Ishikawa (cell line): Measurements from ENCODE around the gene GATC.

Experiments used
- CEBPB ChIP-seq: IDR thresholded peaks from 2 replicates; pipeline ENCODE4 v1.6.1; 2012
- CREB1 ChIP-seq: IDR thresholded peaks from 2 replicates; pipeline ENCODE4 v1.6.1; 2012; ENCODE audit warnings: low read depth
- EGR1 ChIP-seq: IDR thresholded peaks from 2 replicates; pipeline ENCODE4 v1.6.1; 2012
- EP300 ChIP-seq: IDR thresholded peaks from 2 replicates; pipeline ENCODE4 v1.6.1; 2012; ENCODE audit warnings: borderline replicate concordance
- FOXM1 ChIP-seq: IDR thresholded peaks from 2 replicates; pipeline ENCODE4 v1.6.1; 2012; ENCODE audit warnings: low read depth, borderline replicate concordance
- NFIC ChIP-seq: IDR thresholded peaks from 2 replicates; pipeline ENCODE4 v1.6.1; 2012
- RAD21 ChIP-seq: IDR thresholded peaks from 2 replicates; pipeline ENCODE4 v1.6.1; 2012; ENCODE audit warnings: low read depth
- TAF1 ChIP-seq: IDR thresholded peaks from 2 replicates; pipeline ENCODE4 v1.6.1; 2012; ENCODE audit warnings: low read depth, mild to moderate bottlenecking
- TCF12 ChIP-seq: IDR thresholded peaks from 2 replicates; pipeline ENCODE4 v1.6.1; 2012; ENCODE audit warnings: low read depth
- TEAD4 ChIP-seq: IDR thresholded peaks from 2 replicates; pipeline ENCODE4 v1.6.1; 2012
- YY1 ChIP-seq: IDR thresholded peaks from 2 replicates; pipeline ENCODE4 v1.6.1; 2012; ENCODE audit warnings: low read depth
- ZBTB7A ChIP-seq: IDR thresholded peaks from 2 replicates; pipeline ENCODE4 v1.6.1; 2012; ENCODE audit warnings: low read depth
- TF ChIP-seq, protein P1 (sequence below): IDR thresholded peaks from 2 replicates; pipeline ENCODE4 v1.6.1; 2012
- TF ChIP-seq, protein P2 (sequence below): IDR thresholded peaks from 2 replicates; pipeline ENCODE4 v1.6.1; 2012
- TF ChIP-seq, protein P3 (sequence below): IDR thresholded peaks from 2 replicates; pipeline ENCODE4 v1.6.1; 2012; ENCODE audit warnings: low read depth, mild to moderate bottlenecking

Gene GATC

DNA sequence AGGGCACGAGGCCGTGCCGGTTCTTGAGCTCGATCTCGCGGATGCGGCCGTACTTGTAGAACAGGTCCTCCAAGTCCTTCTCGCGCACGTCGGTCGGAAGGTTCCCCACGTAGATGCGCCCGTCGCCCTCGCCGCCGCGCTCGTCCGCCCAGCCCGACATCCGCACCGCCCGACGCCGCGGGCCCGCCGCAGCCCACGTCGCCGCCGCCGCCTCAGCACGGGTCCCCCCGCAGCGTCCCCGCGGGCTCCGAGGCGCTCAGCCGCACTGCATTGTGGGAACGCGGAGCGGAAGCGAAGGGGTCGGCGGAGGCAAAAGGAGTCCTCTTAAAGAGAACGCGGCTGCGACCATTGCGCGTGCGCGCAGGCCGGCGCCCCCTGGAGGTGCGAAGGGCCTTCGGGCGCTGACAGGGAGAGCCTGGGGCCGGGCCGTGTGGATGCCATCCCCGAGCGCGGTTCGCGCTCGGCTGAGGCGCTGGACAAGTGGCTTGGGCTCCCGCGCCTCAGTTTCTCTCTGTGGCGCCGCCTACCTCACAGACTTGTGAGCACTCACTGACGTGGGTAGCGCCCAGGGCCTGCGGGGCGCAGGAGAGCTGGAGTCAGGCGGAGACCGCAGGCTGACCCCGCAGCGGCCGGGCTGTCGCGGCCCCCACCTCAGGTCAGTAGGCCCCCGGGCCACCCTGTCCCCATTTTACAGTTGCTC lies 23.4 kb downstream of the GATC start, which contains the start of gene SRSF9:
SRSF9 (minus strand) TSS at position 299 of the 700 bp plus-strand sequence; CDS start at position 160, 139 bp downstream.
- TF ChIP-seq, protein P1, sequence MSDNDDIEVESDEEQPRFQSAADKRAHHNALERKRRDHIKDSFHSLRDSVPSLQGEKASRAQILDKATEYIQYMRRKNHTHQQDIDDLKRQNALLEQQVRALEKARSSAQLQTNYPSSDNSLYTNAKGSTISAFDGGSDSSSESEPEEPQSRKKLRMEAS: peak; percentile 93
- TF ChIP-seq RAD21: peak; percentile 17; the same call in 1 of the 2 replicates
- TF ChIP-seq TAF1: peak; percentile 65; the same call in 1 of the 2 replicates
- TF ChIP-seq CREB1: no peak
- no peak for TF ChIP-seq ZBTB7A
- TF ChIP-seq TCF12: peak; percentile 30; the same call in 1 of the 2 replicates
- TF ChIP-seq FOXM1: no peak
- peak; percentile 9; the same call in 1 of the 2 replicates for TF ChIP-seq YY1
- TF ChIP-seq NFIC: no peak

DNA sequence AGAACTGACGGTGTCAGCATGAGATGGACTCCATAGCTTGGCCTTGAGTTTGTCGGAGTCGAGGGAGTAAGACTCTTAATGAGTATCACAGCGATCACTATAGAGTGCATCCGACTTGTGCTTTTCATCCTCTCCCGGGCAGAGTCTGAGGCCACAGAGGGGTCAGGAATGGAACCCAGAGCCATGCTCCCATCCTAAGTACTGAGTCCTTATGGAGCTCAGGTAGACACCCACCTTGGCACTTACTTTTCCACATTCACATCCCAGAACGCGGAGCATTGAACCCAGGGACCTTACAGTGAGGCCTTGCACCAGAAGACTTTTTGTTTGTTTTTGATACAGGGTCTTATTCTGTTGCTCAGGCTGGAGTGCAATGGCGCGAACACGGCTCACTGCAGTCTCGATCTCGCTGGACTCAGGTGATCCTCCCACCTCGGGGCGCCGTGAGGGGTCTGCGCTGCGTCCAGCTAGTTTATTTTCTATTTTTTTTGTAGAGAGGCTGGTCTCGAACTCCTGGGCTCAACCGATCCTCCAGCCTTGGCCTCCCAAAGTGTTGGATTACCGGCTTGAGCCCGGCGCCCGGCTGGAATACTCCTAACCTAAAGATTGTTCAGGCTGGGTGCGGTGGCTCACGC lies 24.0 kb downstream of the GATC start:
- TF ChIP-seq, protein P2, sequence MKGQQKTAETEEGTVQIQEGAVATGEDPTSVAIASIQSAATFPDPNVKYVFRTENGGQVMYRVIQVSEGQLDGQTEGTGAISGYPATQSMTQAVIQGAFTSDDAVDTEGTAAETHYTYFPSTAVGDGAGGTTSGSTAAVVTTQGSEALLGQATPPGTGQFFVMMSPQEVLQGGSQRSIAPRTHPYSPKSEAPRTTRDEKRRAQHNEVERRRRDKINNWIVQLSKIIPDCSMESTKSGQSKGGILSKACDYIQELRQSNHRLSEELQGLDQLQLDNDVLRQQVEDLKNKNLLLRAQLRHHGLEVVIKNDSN: no peak
- TF ChIP-seq YY1 (no peak), NFIC (no peak), TEAD4 (no peak), ZBTB7A (no peak), TCF12 (no peak), CREB1 (no peak), EGR1 (no peak), FOXM1 (no peak), RAD21 (no peak), EP300 (no peak), TAF1 (no peak), CEBPB (no peak)
- TF ChIP-seq, protein P1: no peak
- TF ChIP-seq, protein P3, sequence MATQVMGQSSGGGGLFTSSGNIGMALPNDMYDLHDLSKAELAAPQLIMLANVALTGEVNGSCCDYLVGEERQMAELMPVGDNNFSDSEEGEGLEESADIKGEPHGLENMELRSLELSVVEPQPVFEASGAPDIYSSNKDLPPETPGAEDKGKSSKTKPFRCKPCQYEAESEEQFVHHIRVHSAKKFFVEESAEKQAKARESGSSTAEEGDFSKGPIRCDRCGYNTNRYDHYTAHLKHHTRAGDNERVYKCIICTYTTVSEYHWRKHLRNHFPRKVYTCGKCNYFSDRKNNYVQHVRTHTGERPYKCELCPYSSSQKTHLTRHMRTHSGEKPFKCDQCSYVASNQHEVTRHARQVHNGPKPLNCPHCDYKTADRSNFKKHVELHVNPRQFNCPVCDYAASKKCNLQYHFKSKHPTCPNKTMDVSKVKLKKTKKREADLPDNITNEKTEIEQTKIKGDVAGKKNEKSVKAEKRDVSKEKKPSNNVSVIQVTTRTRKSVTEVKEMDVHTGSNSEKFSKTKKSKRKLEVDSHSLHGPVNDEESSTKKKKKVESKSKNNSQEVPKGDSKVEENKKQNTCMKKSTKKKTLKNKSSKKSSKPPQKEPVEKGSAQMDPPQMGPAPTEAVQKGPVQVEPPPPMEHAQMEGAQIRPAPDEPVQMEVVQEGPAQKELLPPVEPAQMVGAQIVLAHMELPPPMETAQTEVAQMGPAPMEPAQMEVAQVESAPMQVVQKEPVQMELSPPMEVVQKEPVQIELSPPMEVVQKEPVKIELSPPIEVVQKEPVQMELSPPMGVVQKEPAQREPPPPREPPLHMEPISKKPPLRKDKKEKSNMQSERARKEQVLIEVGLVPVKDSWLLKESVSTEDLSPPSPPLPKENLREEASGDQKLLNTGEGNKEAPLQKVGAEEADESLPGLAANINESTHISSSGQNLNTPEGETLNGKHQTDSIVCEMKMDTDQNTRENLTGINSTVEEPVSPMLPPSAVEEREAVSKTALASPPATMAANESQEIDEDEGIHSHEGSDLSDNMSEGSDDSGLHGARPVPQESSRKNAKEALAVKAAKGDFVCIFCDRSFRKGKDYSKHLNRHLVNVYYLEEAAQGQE: no peak

DNA sequence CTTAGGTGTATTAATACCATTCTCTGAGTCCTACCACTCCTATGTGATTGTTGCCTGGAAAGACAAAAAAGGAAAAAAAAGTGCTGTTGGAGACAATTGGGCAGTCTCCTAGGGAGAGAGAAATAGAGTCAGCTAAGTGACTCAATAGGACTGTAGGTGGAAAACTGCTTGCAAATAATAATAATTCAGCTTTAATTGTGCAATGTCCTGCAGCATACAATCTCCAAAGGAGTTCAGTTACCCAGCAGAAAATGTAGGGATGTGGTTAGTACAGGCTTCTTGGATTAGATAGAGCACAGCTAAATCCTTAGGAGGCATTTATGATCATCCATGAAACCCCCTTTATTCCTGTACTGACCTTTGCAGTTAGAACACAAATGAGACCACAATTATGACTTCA lies 26.3 kb downstream of the GATC start:
- TF ChIP-seq TCF12: no peak
- no peak for TF ChIP-seq ZBTB7A
- no peak for TF ChIP-seq CREB1
- TF ChIP-seq, protein P2: no peak
- no peak for TF ChIP-seq YY1
- TF ChIP-seq TAF1: no peak

DNA sequence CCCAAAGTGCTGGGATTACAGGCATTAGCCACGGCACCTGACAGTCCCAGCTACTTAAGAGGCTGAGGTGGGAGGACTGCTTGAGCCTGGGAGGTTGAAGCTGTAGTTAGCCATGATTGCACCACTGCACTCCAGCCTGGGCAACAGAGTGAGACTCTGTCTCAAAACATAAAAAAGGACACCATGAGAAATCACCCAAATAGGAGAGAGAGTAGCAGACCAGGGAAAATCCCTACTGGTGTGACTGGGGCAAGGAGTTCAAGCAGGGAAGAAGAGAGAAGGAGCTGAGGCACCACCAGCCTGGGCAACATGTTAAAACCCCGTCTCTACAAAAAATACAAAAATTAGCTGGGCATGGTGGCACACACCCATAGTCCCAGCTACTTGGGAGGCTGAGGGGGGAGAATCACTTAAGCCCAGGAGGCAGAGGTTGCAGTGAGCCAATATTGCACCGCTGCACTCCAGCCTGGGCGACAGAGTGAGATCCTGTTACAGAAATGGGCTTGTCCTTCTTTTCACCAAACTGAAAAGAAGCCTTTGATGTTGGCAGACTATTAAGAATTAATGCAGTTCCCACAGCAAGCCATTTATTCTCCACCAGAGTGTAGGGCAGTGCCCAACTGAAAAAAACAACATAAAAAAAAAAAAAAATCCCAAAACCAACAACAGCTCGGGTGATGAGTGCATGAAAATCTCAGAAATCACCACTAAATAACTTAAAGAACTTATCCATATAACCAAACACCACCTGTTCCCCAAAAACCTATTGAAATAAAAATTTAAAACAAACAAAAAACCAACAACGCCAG lies 27.8 kb downstream of the GATC start:
- TF ChIP-seq, protein P3: no peak
- no peak for TF ChIP-seq RAD21
- no peak for TF ChIP-seq YY1
- TF ChIP-seq, protein P2: no peak
- TF ChIP-seq EGR1: no peak
- no peak for TF ChIP-seq TAF1
- no peak for TF ChIP-seq ZBTB7A
- no peak for TF ChIP-seq EP300
- no peak for TF ChIP-seq TEAD4
- TF ChIP-seq CEBPB: no peak
- TF ChIP-seq, protein P1: no peak
- no peak for TF ChIP-seq TCF12
- no peak for TF ChIP-seq CREB1
- TF ChIP-seq NFIC: no peak
